Measurements from ENCODE around the gene PELI3. TPM values are rescaled to one million over a fixed set of nuclear protein-coding genes. Genes with fewer than 3 reads are reported as not detected.

The PELI3 gene
- total RNA-seq, 1 donor from 2014 or later = 2.7 TPM

GRCh38 chr11:66477263-66478201 lies 10.8 kb downstream of the PELI3 start:
- Histone ChIP-seq H3K4me2 (no peak overlapping the region), H3K27me3 (no peaks in the 10 kb centered on the region), H3K9me3 (ENCODE audit: low read depth) (no peaks in the 10 kb centered on the region), H3K4me3 (no peak overlapping the region), H2AFZ (replicated peaks) (no peak overlapping the region), H3K27ac (no peak overlapping the region), H4K20me1 (ENCODE audit: low read depth) (peaks cover 31% of the 10 kb centered on the region), H3K36me3 (no peaks in the 10 kb centered on the region), H3K4me1 (peaks cover 3% of the 10 kb centered on the region), H3F3A (ENCODE audit: low read depth) (peaks cover 41% of the 10 kb centered on the region), H3K9ac (no peak overlapping the region), H3K79me2 (ENCODE audit: low read depth) (peaks cover 20% of the 10 kb centered on the region)
- H3K27me3 Mint-ChIP-seq (ENCODE audit: insufficient read depth, low read depth) = peaks cover 12% of the 10 kb centered on the region
- H3K36me3 Mint-ChIP-seq = peaks cover 3% of the 10 kb centered on the region
- H3K27ac Mint-ChIP-seq = no peak overlapping the region
- H3K4me3 Mint-ChIP-seq = peak overlapping the region; percentile 75
- DNase-seq (ENCODE audit: low spot score) = no peak
- peaks cover 29% of the 10 kb centered on the region for H3K4me1 Mint-ChIP-seq
- TF ChIP-seq EZH2 (IDR thresholded peaks at IDR 0.05) (no peak), CTCF (IDR thresholded peaks at IDR 0.05) (no peak), EZH2phosphoT487 (IDR thresholded peaks at IDR 0.05) (no peak)
- H3K9me3 Mint-ChIP-seq = no peaks in the 10 kb centered on the region

- no peaks in the 10 kb centered on the region for H3K9me3 Mint-ChIP-seq
- H3K4me1 Mint-ChIP-seq = peaks cover 29% of the 10 kb centered on the region
- peak; percentile 60 for DNase-seq (ENCODE audit: low spot score)
- Histone ChIP-seq H3K4me3 (peak overlapping the region; percentile 77), H3K9me3 (ENCODE audit: low read depth) (no peaks in the 10 kb centered on the region), H3K36me3 (no peaks in the 10 kb centered on the region), H3K9ac (peak overlapping the region; percentile 79), H3K4me1 (peaks cover 3% of the 10 kb centered on the region), H3F3A (ENCODE audit: low read depth) (peaks cover 41% of the 10 kb centered on the region), H3K4me2 (peak overlapping the region; percentile 93), H2AFZ (replicated peaks) (no peak overlapping the region), H4K20me1 (ENCODE audit: low read depth) (peaks cover 31% of the 10 kb centered on the region), H3K27ac (no peak overlapping the region), H3K79me2 (ENCODE audit: low read depth) (peaks cover 20% of the 10 kb centered on the region), H3K27me3 (no peaks in the 10 kb centered on the region)
- no peak overlapping the region for H3K27ac Mint-ChIP-seq
- H3K36me3 Mint-ChIP-seq = peaks cover 3% of the 10 kb centered on the region
- TF ChIP-seq CTCF (IDR thresholded peaks at IDR 0.05) = peak; percentile 89
- no peak for TF ChIP-seq EZH2 (IDR thresholded peaks at IDR 0.05)
- no peak for TF ChIP-seq EZH2phosphoT487 (IDR thresholded peaks at IDR 0.05)
- peaks cover 12% of the 10 kb centered on the region for H3K27me3 Mint-ChIP-seq (ENCODE audit: insufficient read depth, low read depth)
- H3K4me3 Mint-ChIP-seq = peak overlapping the region; percentile 93
These were observed 12.2 kb downstream of the PELI3 start for GRCh38 chr11:66478729-66479393.

GRCh38 chr11:66479394-66480116 lies 12.8 kb downstream of the PELI3 start:
- no peaks in the 10 kb centered on the region for H3K36me3 Mint-ChIP-seq

More at GRCh38 chr11:66479394-66480116, 12.8 kb downstream of the PELI3 start:
- H4K20me1 ChIP-seq (ENCODE audit: low read depth) = peaks cover 31% of the 10 kb centered on the region
- Mint-ChIP-seq H3K9me3 (no peaks in the 10 kb centered on the region), H3K27ac (peak overlapping the region; percentile 78), H3K27me3 (ENCODE audit: insufficient read depth, low read depth) (peaks cover 10% of the 10 kb centered on the region), H3K4me1 (peaks cover 29% of the 10 kb centered on the region), H3K4me3 (peak overlapping the region; percentile 93)
- peak overlapping the region; percentile 79 for H3K9ac ChIP-seq
- H3K36me3 ChIP-seq = no peaks in the 10 kb centered on the region
- DNase-seq (ENCODE audit: low spot score) = no peak
- peaks cover 3% of the 10 kb centered on the region for H3K4me1 ChIP-seq
- H3K9me3 ChIP-seq (ENCODE audit: low read depth) = no peaks in the 10 kb centered on the region
- peak overlapping the region; percentile 54 for H2AFZ ChIP-seq (replicated peaks)
- H3K27ac ChIP-seq = peak overlapping the region; percentile 68
- peak overlapping the region; percentile 77 for H3K4me3 ChIP-seq
- H3K79me2 ChIP-seq (ENCODE audit: low read depth) = peaks cover 20% of the 10 kb centered on the region
- H3K4me2 ChIP-seq = peak overlapping the region; percentile 93
- no peak for TF ChIP-seq EZH2 (IDR thresholded peaks at IDR 0.05)
- TF ChIP-seq CTCF (IDR thresholded peaks at IDR 0.05) = no peak
- no peak for TF ChIP-seq EZH2phosphoT487 (IDR thresholded peaks at IDR 0.05)
- H3F3A ChIP-seq (ENCODE audit: low read depth) = peaks cover 41% of the 10 kb centered on the region
- no peaks in the 10 kb centered on the region for H3K27me3 ChIP-seq
